ENCODE data around the gene MMP27.

MMP27 gene

GRCh38 chr11:102703826-102704493 lies 1.6 kb downstream of the MMP27 start:
- no peak for DNase-seq (ENCODE audit: low read depth)

- DNase-seq (ENCODE audit: low read depth) = no peak
Observed at GRCh38 chr11:102695201-102695600, 10.4 kb downstream of the MMP27 start.

GRCh38 chr11:102685754-102686153 lies 19.8 kb downstream of the MMP27 start:
- no peak for DNase-seq (ENCODE audit: low read depth)

GRCh38 chr11:102685338-102685737 lies 20.2 kb downstream of the MMP27 start:
- DNase-seq (ENCODE audit: low read depth) = no peak

GRCh38 chr11:102683277-102683676 lies 22.3 kb downstream of the MMP27 start:
- no peak for DNase-seq (ENCODE audit: low read depth)

- DNase-seq (ENCODE audit: low read depth) = no peak
Observed at GRCh38 chr11:102680945-102681344, 24.6 kb downstream of the MMP27 start.

- no peak for DNase-seq (ENCODE audit: low read depth)
Observed at GRCh38 chr11:102678022-102678421, 27.5 kb downstream of the MMP27 start.

- DNase-seq (ENCODE audit: low read depth) = no peak
Observed at GRCh38 chr11:102676084-102676483, 29.5 kb downstream of the MMP27 start.

- no peak for DNase-seq (ENCODE audit: low read depth)
Observed at GRCh38 chr11:102669664-102670063, 35.9 kb downstream of the MMP27 start.

- DNase-seq (ENCODE audit: low read depth) = no peak
Observed at GRCh38 chr11:102666331-102666957, 39.1 kb downstream of the MMP27 start.

GRCh38 chr11:102664001-102664752 lies 41.4 kb downstream of the MMP27 start:
- no peak for DNase-seq (ENCODE audit: low read depth)

GRCh38 chr11:102662607-102663006 lies 43.0 kb downstream of the MMP27 start:
- no peak for DNase-seq (ENCODE audit: low read depth)

- no peak for DNase-seq (ENCODE audit: low read depth)
Observed at GRCh38 chr11:102661040-102661439, 44.5 kb downstream of the MMP27 start.

- no peak for DNase-seq (ENCODE audit: low read depth)
Observed at GRCh38 chr11:102656528-102656927, 49.0 kb downstream of the MMP27 start.

- DNase-seq (ENCODE audit: low read depth) = no peak
Observed at GRCh38 chr11:102655547-102655946, 50.0 kb downstream of the MMP27 start.

- no peak for DNase-seq (ENCODE audit: low read depth)
Observed at GRCh38 chr11:102654761-102655160, 50.8 kb downstream of the MMP27 start.

GRCh38 chr11:102653744-102654291 lies 51.8 kb downstream of the MMP27 start:
- no peak for DNase-seq (ENCODE audit: low read depth)

GRCh38 chr11:102647430-102647829 lies 58.1 kb downstream of the MMP27 start:
- no peak for DNase-seq (ENCODE audit: low read depth)

- no peak for DNase-seq (ENCODE audit: low read depth)
Observed at GRCh38 chr11:102643941-102644340, 61.6 kb downstream of the MMP27 start.

Measured in stimulated activated CD8-positive, alpha-beta memory T cell treated with anti-CD3 and anti-CD28 coated beads, Interleukin-7, amount 100 ng/mL, for 24 hours (primary cell).